CD1c-positive myeloid dendritic cell (primary cell): ENCODE measurements around the gene ZNF470.

Source experiments
- DNase-seq: peaks from one replicate; pipeline ENCODE4 v3.0.0-alpha.2; 2016; ENCODE audit errors: extremely low spot score

The ZNF470 gene

GRCh38 chr19:56608274-56608964 lies 41.2 kb downstream of the ZNF470 start:
- DNase-seq, result no peak

- no peak for DNase-seq
Observed at GRCh38 chr19:56611288-56611687, 44.0 kb downstream of the ZNF470 start.

- DNase-seq, result no peak
Observed at GRCh38 chr19:56612737-56613136, 45.5 kb downstream of the ZNF470 start.

GRCh38 chr19:56613639-56614038 lies 46.4 kb downstream of the ZNF470 start:
- no peak for DNase-seq

GRCh38 chr19:56617531-56617930 lies 50.3 kb downstream of the ZNF470 start:
- DNase-seq, result no peak

GRCh38 chr19:56619121-56619520 lies 51.9 kb downstream of the ZNF470 start:
- no peak for DNase-seq

GRCh38 chr19:56622374-56622773 lies 55.1 kb downstream of the ZNF470 start:
- no peak for DNase-seq

GRCh38 chr19:56623006-56623405 lies 55.7 kb downstream of the ZNF470 start:
- DNase-seq, result no peak

- no peak for DNase-seq
Observed at GRCh38 chr19:56625708-56626107, 58.4 kb downstream of the ZNF470 start.

GRCh38 chr19:56633021-56633420 lies 65.8 kb downstream of the ZNF470 start:
- DNase-seq, result no peak

- DNase-seq, result peak; percentile 52
Observed at GRCh38 chr19:56637976-56638555, 70.8 kb downstream of the ZNF470 start.
